AG04450 (cell line): ENCODE data around the gene SSBP1. TPM values are rescaled to one million over a fixed set of nuclear protein-coding genes. Genes with fewer than 3 reads are reported as not detected.
"Not testable (repeated sequence)": the region's sequence is repeated elsewhere in the genome, so short reads cannot be mapped to it uniquely, and the experiment has no call there.

Experiments
- CTCF ChIA-PET: fragments of 300-600, 350-600 bp; formaldehyde crosslinking; extraction: SDS; loops from one replicate; lab custom pipeline; 2022; ENCODE audit warnings: antibody characterized with exemption, inconsistent platforms; lab: Charles Lee
- POLR2A ChIA-PET: fragments of 350-600 bp; formaldehyde crosslinking; extraction: SDS; loops from one replicate; lab custom pipeline; 2021; ENCODE audit warnings: antibody characterized with exemption, inconsistent platforms; lab: Yijun Ruan, JAX
- DNase-seq: peaks from one replicate; pipeline ENCODE4 v3.0.0-alpha.2; 2011; ENCODE audit warnings: low read depth, low spot score
- H3K27ac ChIP-seq: one replicate; pipeline ENCODE4 v1.5.1; 2012; ENCODE audit warnings: low read depth, low read length, control low read depth
- H3K27me3 ChIP-seq: one replicate; pipeline ENCODE4 v1.6.0; 2012; ENCODE audit warnings: low read length; ENCODE audit not compliant: control insufficient read depth, insufficient read depth
- H3K4me3 ChIP-seq: 2 replicates; pipeline ENCODE4 v1.5.1; 2011; ENCODE audit warnings: mild to moderate bottlenecking, low read depth, low read length, control low read depth
- H3K9me3 ChIP-seq: 2 replicates; pipeline ENCODE4 v1.5.1; 2012; ENCODE audit warnings: low read length; ENCODE audit not compliant: control insufficient read depth, insufficient read depth
- polyA minus RNA-seq: library from RNA; depleted of rRNA, polyadenylated mRNA; stranded (reverse); fragments of >200 nt; gene quantifications from 2 replicates; pipeline ENCODE4 v1.2.3, GENCODE V29; 2011; rRNA and poly(A)+ RNA removed
- polyA plus RNA-seq: library from polyadenylated mRNA; depleted of rRNA; stranded (reverse); fragments of >200 nt; gene quantifications from 2 replicates; pipeline ENCODE4 v1.2.3, GENCODE V29; 2011; rRNA removed
- TF ChIP-seq, protein P1 (sequence below): IDR thresholded peaks from 2 replicates; pipeline ENCODE4 v1.5.1; 2011; ENCODE audit warnings: low read depth, low read length, control low read depth, inconsistent platforms

SSBP1 gene, protein sequence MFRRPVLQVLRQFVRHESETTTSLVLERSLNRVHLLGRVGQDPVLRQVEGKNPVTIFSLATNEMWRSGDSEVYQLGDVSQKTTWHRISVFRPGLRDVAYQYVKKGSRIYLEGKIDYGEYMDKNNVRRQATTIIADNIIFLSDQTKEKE
- polyA plus RNA-seq, result 152 and 212 TPM in 2 replicates
- 26.7 and 41.0 TPM in 2 replicates for polyA minus RNA-seq

- Histone ChIP-seq H3K4me3 (peak within 1 kb of the TSS; percentile 99), H3K27ac (peak within 1 kb of the TSS; percentile 81), H3K27me3 (no peaks in the 10 kb centered on the region), H3K9me3 (no peaks in the 10 kb centered on the region)
- CTCF ChIA-PET, result interaction anchor here (0.6 to 3.7 kb wide), 41 partner anchors 9 to 1041 kb away, joined by 3 to 32 read pairs (median 5); partner anchors contain the start of genes DENND11 and WEE2
- TF ChIP-seq, protein P1, sequence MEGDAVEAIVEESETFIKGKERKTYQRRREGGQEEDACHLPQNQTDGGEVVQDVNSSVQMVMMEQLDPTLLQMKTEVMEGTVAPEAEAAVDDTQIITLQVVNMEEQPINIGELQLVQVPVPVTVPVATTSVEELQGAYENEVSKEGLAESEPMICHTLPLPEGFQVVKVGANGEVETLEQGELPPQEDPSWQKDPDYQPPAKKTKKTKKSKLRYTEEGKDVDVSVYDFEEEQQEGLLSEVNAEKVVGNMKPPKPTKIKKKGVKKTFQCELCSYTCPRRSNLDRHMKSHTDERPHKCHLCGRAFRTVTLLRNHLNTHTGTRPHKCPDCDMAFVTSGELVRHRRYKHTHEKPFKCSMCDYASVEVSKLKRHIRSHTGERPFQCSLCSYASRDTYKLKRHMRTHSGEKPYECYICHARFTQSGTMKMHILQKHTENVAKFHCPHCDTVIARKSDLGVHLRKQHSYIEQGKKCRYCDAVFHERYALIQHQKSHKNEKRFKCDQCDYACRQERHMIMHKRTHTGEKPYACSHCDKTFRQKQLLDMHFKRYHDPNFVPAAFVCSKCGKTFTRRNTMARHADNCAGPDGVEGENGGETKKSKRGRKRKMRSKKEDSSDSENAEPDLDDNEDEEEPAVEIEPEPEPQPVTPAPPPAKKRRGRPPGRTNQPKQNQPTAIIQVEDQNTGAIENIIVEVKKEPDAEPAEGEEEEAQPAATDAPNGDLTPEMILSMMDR, result peak; percentile 74
- peak; percentile 93 for DNase-seq
- POLR2A ChIA-PET, result interaction anchor here (0.6 to 1.0 kb wide), 6 partner anchors 40 to 939 kb away, joined by 3 to 6 read pairs (median 3); partner anchors contain the start of gene AGK
Measured at GRCh38 chr7:141737836-141738591, at the start of gene SSBP1. TSS of gene SSBP1 (plus strand) at chr7:141738358. CDS start at chr7:141739167, 809 bp downstream.

DNA sequence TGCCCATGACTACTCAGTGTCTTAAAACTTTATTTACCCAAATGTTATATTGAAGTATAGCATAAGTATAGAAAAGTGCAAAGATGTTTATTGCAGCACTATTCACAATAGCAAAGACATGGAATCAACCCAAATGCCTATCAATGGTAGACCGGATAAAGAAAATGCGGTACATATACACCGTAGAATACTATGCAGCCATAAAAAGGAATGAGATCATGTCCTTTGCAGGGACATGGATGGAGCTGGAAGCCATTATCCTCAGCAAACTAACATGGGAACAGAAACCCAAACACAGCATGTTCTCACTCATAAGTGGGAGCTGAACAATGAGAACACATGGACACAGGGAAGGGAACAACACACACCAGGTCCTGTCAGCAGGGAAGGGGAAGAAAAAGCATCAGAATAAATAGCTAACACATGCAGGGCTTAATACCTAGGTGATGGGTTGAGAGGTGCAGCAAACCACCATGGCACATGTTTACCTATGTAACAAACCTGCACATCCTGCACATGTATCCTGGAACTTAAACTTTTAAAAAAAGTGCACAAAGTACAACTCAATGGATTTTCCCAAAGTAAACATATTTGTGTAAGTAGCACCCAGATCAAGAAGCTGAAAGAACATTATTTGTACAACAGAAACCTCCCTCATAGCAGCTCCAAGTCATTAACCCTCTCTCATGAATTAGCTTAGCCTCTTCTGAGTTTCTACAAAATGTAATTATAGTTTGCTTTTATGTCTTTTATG lies 48.9 kb upstream of the SSBP1 start:
- CTCF ChIA-PET, result interaction anchor here (0.6 to 1.4 kb wide), 4 partner anchors 97 to 1211 kb away, joined by 3 to 7 read pairs (median 4); no protein-coding TSS in a partner anchor
- POLR2A ChIA-PET, H3K9me3 ChIP-seq, H3K4me3 ChIP-seq, H3K27ac ChIP-seq, H3K27me3 ChIP-seq, DNase-seq: not testable (repeated sequence)

- H3K27ac ChIP-seq, result no peak overlapping the region
- TF ChIP-seq, protein P1, result no peak
Measured at GRCh38 chr7:141691540-141691939, 46.6 kb upstream of the SSBP1 start.

GRCh38 chr7:141691961-141692360 lies 46.2 kb upstream of the SSBP1 start:
- Histone ChIP-seq H3K27me3 (no peaks in the 10 kb centered on the region), H3K27ac (no peak overlapping the region), H3K9me3 (no peaks in the 10 kb centered on the region), H3K4me3 (no peak overlapping the region)
- ChIA-PET POLR2A (no interaction called here), CTCF (no interaction called here)
- TF ChIP-seq, protein P1, result no peak
- no peak for DNase-seq

More at GRCh38 chr7:141691540-141691939, 46.6 kb upstream of the SSBP1 start:
- DNase-seq, result no peak
- no peak overlapping the region for H3K4me3 ChIP-seq
- ChIA-PET CTCF (no interaction called here), POLR2A (no interaction called here)
- H3K27me3 ChIP-seq, result no peaks in the 10 kb centered on the region
- no peaks in the 10 kb centered on the region for H3K9me3 ChIP-seq

- DNase-seq, result no peak
- ChIA-PET POLR2A (no interaction called here), CTCF (interaction anchor here (1.3 kb wide), 1 partner anchor 43 kb away, joined by 3 read pairs; no protein-coding TSS in a partner anchor)
- Histone ChIP-seq H3K27ac (no peak overlapping the region), H3K27me3 (no peaks in the 10 kb centered on the region), H3K9me3 (no peaks in the 10 kb centered on the region), H3K4me3 (no peak overlapping the region)
- TF ChIP-seq, protein P1, result no peak
Measured at GRCh38 chr7:141693082-141693481, 45.1 kb upstream of the SSBP1 start.
